HT-29 (cell line): ENCODE data around the gene WNT5A. TPM values are rescaled to one million over a fixed set of nuclear protein-coding genes. Genes with fewer than 3 reads are reported as not detected.

ENCODE experiments used
- DNase-seq: peaks from one replicate; pipeline ENCODE4 v3.0.0-alpha.2; 2015; ENCODE audit warnings: low spot score
- total RNA-seq: library from RNA; depleted of rRNA; stranded (reverse); fragments of >200 nt; shearing (Covaris generic); gene quantifications from 2 replicates; pipeline ENCODE4 v1.2.3, GENCODE V29; 2014

Gene WNT5A
- total RNA-seq, 1 experiment from 2014 or later: not detected

DNA sequence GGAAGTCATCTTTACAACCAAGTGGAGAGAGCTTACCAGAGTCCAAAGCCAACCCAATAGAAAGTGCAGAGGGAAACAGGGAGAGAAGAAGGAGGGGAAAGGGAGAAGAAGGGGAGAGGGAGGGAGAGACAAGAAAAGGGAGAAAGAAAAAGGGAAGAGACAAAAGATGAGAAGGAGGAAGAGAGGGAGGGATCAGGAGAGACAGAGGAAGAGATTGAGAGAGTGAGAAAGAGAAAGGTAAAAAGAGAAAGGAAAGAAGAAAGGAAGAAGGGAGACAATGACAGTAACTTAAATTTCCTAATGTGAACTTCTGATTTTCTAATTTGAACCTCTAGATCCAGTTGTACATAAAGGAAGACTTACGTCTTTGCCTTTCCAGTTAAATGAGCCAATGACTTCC, 20.7 kb upstream of the WNT5A start:
- DNase-seq: no peak

DNA sequence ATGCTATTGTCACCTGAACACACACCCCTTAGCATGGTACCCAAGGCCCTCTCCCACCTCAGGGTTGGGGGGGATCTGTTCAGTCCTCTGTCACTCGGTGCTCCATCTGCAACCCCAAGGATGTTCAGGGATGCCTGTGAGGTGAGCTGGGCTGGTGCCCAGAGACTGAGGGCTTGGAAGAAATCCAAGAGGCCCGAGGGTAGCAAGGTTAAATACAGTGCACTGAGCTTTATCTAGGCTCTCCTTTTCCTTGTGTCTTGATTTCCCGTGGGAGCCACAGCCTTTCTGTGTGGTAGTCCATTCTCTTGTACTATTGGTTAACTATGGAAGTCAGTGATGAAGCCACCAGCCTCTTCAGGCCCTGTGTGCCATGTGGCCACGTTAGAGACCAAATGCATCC, 18.7 kb upstream of the WNT5A start:
- no peak for DNase-seq

DNA sequence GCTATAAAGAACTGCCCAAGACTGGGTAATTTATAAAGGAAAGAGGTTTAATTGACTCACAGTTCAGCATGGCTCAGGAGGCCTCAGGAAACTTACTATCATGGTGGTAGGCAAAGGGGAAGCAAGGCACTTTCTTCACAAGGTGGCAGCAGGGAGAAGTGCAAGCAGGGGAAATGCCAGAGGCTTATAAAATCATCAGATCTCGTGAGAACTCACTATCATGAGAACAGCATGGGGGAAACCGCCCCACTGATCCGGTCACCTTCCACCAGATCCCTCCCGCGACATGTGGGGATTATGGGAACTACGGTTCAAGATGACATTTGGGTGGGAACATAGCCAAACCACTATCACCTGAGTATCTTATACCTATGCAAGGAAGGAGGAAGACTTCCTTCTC, 18.0 kb upstream of the WNT5A start:
- DNase-seq: peak; percentile 42

DNA sequence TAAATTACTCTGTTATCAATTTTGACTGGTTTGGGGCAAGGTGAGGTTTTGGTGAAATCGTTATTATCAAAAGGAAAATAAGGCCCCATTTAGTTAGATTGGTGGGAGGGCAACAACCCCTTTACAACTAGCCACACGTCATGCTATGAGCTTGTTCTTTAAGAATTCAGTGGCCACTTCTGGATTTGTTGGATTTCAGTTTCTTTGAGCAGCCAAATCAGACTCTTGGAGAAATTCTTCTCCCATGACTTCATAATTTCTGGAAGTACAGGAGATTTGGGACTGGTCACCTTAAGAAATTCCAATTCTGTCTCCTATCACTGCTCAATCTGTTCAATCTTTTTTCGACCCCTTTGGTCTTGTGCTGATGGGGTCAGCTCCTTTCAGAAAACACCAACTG, 14.8 kb upstream of the WNT5A start:
- no peak for DNase-seq

DNA sequence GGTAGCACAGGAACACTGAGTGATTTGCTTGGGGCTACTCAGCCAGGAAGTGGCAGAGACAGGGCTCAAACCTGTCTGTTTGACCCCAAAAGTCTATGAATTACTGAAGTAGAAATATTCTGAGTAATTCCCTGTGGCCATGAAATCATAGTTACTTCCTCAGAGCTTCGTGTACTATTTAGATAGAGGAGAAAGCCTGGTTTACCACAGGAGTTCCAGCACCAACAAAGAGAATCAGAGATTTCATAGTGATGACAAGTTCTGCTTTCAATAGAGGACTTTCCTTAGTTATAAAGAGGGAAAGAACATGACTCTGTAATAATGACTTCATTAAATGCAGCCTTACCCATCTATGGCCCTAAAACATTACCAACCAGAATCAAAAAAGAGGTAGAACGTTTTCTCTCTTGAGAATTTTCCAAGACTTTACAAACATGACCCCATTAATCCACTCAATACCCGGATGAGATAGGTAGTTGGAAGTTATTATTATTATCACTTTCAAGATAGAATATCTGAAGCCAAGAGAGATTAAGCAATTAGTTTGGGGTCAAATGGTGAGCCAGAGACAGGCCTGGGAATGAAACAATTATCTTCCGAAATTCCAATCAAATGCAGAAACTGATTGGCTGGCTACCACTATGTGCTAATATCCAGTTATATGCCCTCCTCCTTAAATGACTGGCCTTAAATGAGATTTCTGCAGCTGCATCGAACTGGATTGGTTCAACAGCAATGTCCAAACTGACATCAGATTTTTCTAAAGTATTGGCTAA, 13.6 kb upstream of the WNT5A start:
- no peak for DNase-seq

DNA sequence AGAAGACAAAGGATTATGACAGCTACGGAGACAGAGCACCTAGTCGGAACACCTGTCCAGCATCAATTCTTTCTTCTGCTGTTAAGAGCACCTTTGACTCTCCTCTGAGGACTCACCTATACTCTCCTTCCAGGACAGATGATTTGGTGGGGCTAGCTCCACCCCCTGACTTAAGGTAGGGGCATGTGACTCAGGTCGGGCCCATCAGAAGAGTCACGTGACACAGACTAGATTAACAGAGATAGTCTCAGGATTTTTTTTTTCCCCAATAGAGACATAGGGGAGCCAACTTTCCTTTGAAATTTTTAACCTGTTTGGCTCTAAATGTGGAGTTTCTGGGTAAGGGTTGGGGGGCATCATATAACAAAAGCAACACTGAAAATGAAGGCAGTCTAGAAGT, 11.4 kb upstream of the WNT5A start:
- DNase-seq: no peak

DNA sequence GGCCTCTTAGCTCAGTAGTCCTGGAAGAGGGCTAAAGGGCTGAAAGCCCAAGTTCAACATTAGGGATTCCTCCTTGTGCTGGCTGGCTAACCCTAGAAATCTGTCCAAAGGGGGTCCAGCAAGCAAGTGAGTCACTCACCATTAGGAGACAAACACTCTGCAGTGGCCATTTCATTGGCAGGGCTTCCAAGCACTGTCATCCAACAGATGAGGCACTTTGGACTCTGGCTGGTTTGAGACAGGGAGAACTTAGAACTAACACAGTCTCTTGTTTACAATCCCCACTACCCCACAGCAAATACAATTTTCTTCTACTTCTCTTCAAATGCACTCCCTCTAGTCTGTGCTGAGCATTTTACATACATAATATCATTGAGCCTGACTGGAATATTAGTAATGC, 10.1 kb upstream of the WNT5A start:
- DNase-seq: no peak

DNA sequence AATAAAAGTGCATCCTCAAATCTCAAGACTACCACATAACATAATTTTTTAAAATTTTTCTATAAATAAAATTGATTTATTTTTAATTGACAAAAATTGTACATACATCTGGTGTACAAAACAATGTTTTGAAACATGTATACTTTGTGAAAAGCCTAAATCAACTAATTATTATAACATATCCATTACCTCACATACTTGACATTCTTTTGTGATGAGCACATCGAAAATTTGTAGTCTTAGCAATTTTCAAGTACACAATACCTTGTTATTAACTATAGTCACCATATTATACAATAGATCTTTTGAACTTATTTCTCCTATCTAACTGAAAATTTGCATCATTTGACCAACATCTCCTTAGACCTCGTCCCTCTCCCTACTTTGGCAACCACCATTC, 7.9 kb upstream of the WNT5A start:
- no peak for DNase-seq

DNA sequence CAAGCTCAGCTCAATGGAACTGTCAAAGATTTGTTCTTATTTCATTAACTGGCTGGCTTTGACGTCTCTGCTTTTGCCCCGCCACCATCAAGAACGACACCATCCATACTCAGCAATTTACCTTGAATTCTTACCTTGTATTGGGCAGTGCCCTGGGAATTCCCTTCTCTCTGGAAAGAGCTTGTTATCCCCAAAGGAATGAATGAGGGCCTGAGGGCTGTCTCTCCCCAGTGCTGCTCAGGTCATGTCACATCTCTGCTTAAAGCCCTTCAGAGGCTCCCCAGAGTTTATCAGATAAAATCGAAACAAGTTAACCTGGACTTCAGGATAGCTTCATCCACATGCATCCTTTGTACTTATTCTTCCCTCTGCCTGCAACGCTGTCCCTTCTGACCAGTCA, 5.9 kb upstream of the WNT5A start:
- DNase-seq: no peak

DNA sequence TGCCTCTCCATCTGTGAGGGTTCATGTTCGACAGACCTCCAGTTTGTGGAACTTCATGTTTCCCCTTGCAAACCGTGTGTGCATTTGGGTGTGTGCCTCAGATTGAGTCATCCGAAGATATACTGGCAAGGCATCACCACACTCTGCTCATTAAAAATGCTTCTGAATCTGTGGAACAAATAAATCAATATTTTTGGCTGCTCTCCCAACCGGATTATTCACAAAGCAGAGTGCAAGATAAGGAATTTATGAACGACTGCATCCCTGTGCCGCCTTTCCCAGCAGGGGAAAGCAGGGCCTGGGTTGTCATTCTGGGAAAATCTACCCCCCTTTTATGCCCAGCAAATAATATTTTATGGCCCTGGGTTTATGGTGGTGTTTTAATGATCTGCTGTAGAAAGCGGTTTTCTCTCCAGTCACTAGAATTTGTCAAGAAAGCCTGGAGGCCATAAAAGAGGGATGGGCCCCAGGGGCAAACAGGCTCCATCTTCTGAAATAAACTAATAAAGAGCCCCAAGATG, 4.2 kb upstream of the WNT5A start:
- no peak for DNase-seq

DNA sequence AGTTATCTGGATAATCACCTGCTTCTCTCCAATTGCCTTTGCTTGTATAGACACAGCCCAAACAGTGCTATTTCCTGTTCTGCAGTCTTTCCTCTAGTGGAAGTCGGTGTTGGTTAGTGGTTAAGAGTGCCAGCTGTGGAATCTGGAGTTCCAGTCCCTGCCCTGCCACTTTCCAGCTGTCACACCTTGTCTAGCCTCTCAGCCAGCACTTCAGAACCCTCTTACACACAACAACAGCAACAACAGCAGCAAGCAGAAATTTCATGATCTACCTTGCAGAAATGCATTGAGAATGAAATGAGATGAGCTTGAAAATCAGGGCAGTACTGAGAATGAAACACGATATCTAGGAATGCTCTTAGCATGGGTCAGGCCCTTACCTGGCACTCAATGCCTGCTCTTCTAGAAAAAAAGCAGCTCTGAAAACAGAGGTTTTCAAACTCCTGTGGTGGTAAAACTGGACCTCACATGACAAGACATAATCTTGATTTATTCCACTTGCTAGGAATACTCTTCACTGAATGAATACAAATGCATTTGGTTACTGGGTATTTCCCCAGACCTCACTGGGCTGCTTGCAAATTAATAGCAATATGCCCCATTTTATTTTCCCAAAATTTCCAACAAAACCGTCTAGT, 3.3 kb upstream of the WNT5A start:
- DNase-seq: no peak

DNA sequence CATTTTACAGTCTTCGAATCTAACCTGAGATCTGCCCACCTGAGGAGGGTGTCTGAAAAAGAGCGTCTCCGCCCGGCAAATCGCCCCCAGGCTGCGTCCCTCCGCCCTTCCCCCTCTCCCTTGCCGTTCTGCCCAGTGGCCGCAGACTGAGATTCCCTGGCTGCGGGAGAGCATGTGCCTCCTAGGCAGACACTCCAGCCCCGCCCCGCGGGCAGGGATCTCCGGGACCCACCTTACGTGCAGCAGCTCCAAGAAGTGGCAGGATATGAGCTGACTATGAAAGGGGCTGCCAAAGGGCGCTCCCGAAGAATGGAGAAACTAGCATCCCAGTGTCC, 2.7 kb upstream of the WNT5A start:
- no peak for DNase-seq

DNA sequence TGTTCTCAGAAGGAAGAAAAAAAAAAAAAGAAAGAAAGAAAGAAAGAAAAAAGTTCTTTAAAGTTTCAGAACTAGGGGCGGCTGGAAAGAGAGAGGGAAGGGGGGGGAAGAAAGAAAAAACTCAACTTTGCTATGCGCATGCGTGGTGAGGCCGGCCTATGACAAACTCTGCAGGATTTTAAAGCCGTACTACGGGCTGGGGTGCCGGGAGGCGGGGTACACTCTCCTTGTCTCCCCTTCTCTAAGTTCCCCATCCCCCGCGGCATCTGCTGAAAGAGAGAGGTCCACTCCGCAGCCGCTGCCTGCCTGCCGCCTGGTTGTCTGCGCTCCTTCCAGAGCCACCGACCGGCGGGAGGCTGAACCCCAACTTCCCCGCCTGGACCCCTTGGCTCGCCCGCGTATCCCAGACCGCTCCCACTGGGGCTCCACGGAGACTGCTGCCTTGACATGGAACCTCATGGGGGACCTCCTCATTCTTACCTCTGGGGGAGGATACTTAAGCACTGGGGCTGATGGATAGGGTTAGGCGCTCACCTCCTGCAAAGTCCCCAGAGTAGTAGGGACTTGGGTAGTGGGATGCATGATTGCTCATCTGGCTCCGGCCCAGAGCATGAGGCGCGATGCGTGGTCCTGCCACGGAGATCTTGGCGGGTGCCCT, 1.4 kb upstream of the WNT5A start:
- no peak for DNase-seq

DNA sequence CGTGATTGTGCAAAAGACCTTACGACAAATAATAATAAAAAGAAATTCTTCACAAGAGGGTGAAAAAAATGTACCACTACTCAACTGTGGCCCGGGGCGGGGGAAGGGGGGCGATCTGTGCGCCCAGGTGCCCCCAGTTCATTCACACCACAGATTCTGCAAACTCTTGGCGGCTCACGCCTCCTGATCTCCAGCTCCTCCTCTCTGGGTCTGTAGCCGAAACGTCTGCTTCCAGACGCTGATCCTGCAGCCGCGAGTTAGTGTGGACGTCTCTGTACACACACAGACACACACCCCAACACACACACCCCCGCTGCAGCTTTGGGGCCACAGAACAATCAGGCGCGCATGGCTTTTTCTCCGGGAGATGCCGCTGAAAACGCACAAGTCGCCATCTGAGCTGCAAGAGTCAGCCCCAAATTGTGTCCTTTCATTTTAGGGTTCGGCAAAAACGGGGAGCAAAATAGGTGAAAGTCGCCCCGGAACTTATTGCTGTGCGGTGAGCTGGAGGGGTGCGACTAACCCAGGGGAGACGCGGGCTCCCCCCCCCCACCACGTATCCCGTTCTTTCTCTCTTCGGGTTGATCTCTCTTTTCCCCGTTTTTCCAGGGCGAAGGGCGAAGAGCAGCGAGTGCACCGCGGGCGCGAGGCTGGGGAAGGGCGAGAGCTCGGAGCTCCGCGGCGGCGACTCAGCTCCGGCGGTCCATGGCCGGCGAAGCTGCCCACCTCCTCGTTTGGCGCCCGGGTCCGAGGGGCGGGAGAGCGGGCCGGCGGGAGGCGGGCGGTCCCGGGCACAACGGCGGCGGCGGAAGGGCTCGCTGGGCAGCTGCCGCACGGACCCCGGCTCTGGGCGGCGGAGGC, 505 bp upstream of the WNT5A start:
- no peak for DNase-seq

DNA sequence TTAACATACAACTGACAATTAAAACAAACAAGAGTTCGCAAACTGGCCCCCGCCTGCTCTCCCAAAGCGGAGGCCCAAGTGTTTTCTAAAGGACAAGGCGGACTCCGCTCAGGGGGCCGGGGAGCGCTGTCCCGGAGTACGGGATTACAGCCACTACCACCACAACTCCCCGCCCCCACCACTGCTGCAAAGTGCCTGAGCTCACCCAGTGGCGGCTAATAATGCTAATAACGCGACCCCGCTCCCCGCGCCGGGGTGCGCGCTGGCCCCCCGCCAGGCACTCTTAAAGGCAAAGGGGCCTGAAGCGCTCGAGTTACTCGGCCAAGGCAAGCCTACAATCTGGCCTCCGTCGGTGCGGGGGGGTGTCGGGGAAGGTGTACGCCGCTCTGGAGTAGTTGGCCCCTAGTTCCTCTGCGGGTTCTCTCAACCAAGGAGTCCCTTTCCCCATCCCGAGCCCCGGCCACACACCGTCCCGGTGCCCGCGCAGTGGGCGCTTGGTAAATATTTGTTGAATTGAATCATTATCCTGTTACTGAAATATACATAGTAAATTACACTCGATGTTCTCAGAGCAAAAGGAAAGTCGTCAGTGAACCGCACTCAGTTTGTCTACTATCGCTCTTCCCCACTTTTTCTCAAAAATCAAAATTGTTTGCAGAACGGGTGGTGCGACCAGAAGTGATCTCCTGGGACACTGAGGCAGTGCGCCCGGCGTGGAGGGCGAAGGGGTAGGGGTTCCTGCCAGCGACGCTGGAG, 827 bp downstream of the WNT5A start:
- no peak for DNase-seq

DNA sequence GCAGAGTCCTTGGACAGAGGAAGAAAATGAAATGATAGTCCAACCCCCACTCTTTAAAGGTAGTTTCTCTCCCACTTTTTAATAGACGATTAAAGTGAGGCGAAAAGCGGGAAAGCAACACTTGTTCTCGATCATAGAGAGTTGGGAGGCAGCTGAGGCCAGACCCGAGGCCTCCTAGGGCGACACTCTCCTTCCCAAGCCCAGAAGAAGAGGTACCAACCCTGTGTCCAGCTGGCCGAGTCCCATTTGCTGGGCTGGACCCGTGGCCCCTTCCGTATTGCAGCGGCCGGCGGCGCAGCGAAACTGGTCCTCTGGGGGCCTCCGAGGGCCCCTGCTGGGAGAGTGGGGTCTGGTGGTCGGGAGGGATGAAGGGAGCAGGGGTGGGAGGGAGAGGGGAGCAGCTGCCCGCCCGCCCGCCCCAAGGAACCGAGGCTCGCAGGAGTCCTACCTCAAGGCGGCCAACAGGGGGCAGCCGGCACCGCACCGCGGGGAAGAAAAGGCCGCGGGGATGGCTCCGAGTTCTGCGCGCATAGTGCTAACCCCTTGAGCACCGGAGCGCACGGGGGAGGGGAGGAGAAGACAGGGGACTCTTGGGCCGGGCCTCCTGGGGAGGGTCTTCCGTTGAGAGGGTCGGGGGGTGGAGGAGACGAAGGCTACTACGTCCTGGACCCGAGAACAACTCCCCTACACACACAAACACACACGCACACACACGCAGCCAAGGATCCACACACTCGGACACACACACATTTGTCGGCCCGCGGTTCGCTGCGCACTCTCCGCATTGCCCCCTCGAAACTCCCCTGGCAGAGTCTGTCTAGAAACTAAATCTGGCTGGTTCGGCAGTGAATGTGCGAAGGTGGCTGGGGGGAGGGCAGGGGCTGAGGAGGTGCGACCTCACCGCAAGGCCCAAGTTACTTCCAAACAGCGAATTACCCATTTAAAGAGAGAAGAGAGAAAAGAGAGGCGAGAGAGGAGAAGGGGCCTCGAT, 2.0 kb downstream of the WNT5A start:
- no peak for DNase-seq

DNA sequence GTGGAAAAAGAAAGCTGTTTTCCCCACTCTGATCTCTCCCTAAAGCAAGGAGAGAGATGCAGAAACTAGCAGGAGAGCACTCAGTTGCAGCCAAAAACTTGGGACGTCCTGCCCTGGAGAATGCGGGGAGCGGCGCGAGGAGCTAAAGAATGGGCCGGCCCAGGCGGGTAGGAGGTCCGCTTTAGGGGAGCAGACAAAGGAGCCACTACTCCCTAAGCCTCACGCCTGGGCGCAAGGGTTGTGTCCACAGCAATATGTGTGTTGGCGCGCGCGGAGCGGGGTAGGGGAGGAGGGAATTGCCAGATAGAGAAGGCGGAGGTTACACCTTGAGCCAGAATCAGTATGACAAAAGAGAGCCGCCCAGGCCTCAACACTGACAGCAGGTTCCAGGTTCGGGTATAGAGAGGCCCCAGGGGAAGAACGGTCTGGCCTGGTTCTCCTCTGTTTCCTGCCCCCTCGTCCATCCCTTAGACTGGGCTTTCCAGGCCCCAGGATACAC, 2.9 kb downstream of the WNT5A start:
- no peak for DNase-seq

DNA sequence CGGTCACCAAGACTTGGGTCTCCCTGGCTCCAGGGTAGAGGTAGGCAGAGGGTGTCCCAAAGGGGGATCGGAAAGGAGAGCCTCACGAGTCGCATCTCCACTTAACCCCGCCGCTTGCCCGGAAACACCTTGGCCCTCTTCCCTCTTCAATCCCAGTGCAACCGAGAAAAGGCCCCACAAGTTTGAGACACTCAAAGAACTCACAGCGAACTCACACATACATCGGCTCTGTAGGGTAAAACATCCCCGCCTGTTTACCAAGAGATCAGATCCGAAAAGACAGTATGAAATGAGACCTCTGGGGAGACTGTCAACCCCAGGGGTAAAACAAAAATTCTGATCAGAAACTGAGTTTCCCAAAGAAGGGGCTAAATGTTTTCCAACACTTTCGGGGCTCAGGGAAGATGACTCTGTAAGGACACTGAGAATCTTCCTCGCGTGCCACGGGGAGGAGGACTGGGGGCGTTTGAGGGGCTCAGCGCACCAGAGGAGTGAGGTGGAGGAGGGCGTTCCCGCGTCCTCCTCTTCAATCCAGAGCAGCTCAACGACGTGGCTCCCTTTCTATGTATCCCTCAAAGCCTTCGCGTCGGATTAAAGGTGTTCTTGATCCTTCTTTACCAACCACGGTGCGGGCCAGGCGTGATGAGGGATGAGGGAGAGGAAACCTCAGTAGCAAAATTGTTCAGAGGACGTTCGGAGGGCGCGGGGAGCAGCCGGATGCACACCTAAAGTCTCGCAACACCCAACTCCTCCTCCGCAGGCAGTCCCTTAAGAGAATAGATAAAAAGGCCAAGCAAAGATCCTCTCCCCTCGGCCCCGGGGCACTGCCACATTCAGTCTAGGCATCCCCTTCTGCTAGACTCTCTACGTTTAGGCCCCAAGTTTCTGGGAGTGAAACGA, 3.7 kb downstream of the WNT5A start:
- DNase-seq: no peak
